H1 (cell line): ENCODE data around the gene RPL3. TPM values are rescaled to one million over a fixed set of nuclear protein-coding genes. Genes with fewer than 3 reads are reported as not detected.
"Not testable (repeated sequence)": the region's sequence is repeated elsewhere in the genome, so short reads cannot be mapped to it uniquely, and the experiment has no call there.

Source experiments
- CTCF ChIA-PET: fragments of 300-600 bp; sonication (Branson Sonifier 250); formaldehyde crosslinking; loops from one replicate; lab custom pipeline; 2021; ENCODE audit not compliant: partially characterized antibody; lab: Charles Lee
- POLR2A ChIA-PET: fragments of 300-600 bp; sonication (Branson Sonifier 250); formaldehyde crosslinking; loops from one replicate; lab custom pipeline; 2021; ENCODE audit warnings: inconsistent platforms; ENCODE audit not compliant: partially characterized antibody; lab: Charles Lee
- DNase-seq, 2 experiments: peaks; one replicate each; pipeline versions ENCODE4 v3.0.0 to v3.0.0-alpha.2; 2010 to 2022; ENCODE audit warnings: low spot score in 2 of 2, low read depth in 1 of 2, mixed read lengths in 1 of 2
- FAIRE-seq: peaks from 2 replicates; lab custom pipeline; 2011; peaks lifted over from hg19 to GRCh38; lab: Jason Lieb, UNC
- H2AFZ ChIP-seq: 2 replicates; pipeline ENCODE4 v1.8.1; 2012; ENCODE audit warnings: low read length, inconsistent platforms
- H2AK5ac ChIP-seq: 2 replicates; pipeline ENCODE4 v1.6.1; 2013; ENCODE audit warnings: low read depth, low read length
- H2BK120ac ChIP-seq: replicated peaks from 2 replicates; pipeline ENCODE3; 2013; ENCODE audit warnings: low read depth, low read length, inconsistent platforms
- H2BK12ac ChIP-seq: 2 replicates; pipeline ENCODE4 v1.6.1; 2013; ENCODE audit warnings: low read depth, low read length
- H2BK15ac ChIP-seq: 2 replicates; pipeline ENCODE4 v1.6.1; 2013; ENCODE audit warnings: low read length
- H2BK20ac ChIP-seq: 2 replicates; pipeline ENCODE4 v1.6.1; 2013; ENCODE audit warnings: low read length
- H2BK5ac ChIP-seq: 2 replicates; pipeline ENCODE4 v1.6.1; 2013; ENCODE audit warnings: low read depth, low read length
- H3K14ac ChIP-seq: 2 replicates; pipeline ENCODE4 v1.6.1; 2013; ENCODE audit warnings: inconsistent platforms; ENCODE audit not compliant: insufficient read length
- H3K18ac ChIP-seq: 2 replicates; pipeline ENCODE4 v1.6.1; 2013; ENCODE audit warnings: low read length; ENCODE audit errors: extremely low read depth
- H3K23ac ChIP-seq: 2 replicates; pipeline ENCODE4 v1.6.1; 2013; ENCODE audit warnings: inconsistent platforms; ENCODE audit not compliant: insufficient read length
- H3K23me2 ChIP-seq: 2 replicates; pipeline ENCODE4 v1.6.1; 2013; ENCODE audit warnings: low read depth, low read length
- H3K27ac ChIP-seq: 2 replicates; pipeline ENCODE4 v1.6.1; 2011; ENCODE audit warnings: low read depth, low read length, inconsistent platforms
- H3K27me3 ChIP-seq, 4 experiments: replicated peaks in 1 of 4; 1 replicate in 1 of 4; 2 replicates in 3 of 4; pipeline versions ENCODE4 v1.6.1 to v1.8.1; 2011 to 2013; ENCODE audit warnings: low read length in 3 of 4, mild to moderate bottlenecking in 3 of 4, inconsistent platforms in 2 of 4, mixed read lengths in 2 of 4, moderate library complexity in 1 of 4; ENCODE audit not compliant: control insufficient read depth in 3 of 4, insufficient read depth in 3 of 4; ENCODE audit errors: extremely low read depth in 1 of 4
- H3K36me3 ChIP-seq, 4 experiments: 2 replicates each; pipeline versions ENCODE4 v1.6.1 to v1.8.1; 2011 to 2013; ENCODE audit warnings: mild to moderate bottlenecking in 4 of 4, low read length in 3 of 4, moderate library complexity in 2 of 4, control low read depth in 1 of 4, inconsistent platforms in 1 of 4; ENCODE audit not compliant: insufficient read depth in 4 of 4, control insufficient read depth in 2 of 4
- H3K4ac ChIP-seq: replicated peaks from 2 replicates; pipeline ENCODE3; 2013; ENCODE audit warnings: low read length, low read depth, mixed read lengths, inconsistent platforms; ENCODE audit not compliant: insufficient read length
- H3K4me1 ChIP-seq, 4 experiments: replicated peaks in 1 of 4; 1 replicate in 1 of 4; 2 replicates in 3 of 4; pipeline versions ENCODE4 v1.6.1 to v1.8.1; 2011 to 2013; ENCODE audit warnings: low read length in 3 of 4, inconsistent platforms in 2 of 4, mixed read lengths in 1 of 4; ENCODE audit not compliant: insufficient read depth in 4 of 4, control insufficient read depth in 3 of 4
- H3K4me2 ChIP-seq, 2 experiments: 2 replicates each; pipeline versions ENCODE4 v1.6.1 to v1.8.1; 2011 to 2013; ENCODE audit warnings: low read depth in 2 of 2, low read length in 2 of 2, control low read depth in 1 of 2, inconsistent platforms in 1 of 2, mild to moderate bottlenecking in 1 of 2; ENCODE audit not compliant: insufficient read depth in 1 of 2
- H3K4me3 ChIP-seq, 4 experiments: fragments of 200-600, 300-600 bp in 1 of 4; sonication (generic), shearing (Covaris generic), sonication (Bioruptor Twin) in 1 of 4; 2 replicates each; pipeline versions ENCODE4 v1.5.1 to v1.8.1; 2011 to 2016; ENCODE audit warnings: low read length in 4 of 4, low read depth in 3 of 4, control low read depth in 2 of 4, inconsistent platforms in 2 of 4, mild to moderate bottlenecking in 2 of 4, mixed read lengths in 1 of 4, moderate library complexity in 1 of 4; ENCODE audit not compliant: insufficient read depth in 2 of 4; ENCODE audit errors: extremely low read depth in 1 of 4
- H3K56ac ChIP-seq: replicated peaks from 2 replicates; pipeline ENCODE3; 2013; ENCODE audit warnings: low read depth, mild to moderate bottlenecking, mixed read lengths, low read length, inconsistent platforms; ENCODE audit not compliant: insufficient read length
- H3K79me1 ChIP-seq: 2 replicates; pipeline ENCODE4 v1.6.1; 2013; ENCODE audit warnings: low read depth, low read length, control low read depth
- H3K79me2 ChIP-seq, 2 experiments: 2 replicates each; pipeline versions ENCODE4 v1.6.1 to v1.8.1; 2012 to 2013; ENCODE audit warnings: low read length in 2 of 2, mild to moderate bottlenecking in 2 of 2, inconsistent platforms in 1 of 2; ENCODE audit not compliant: insufficient read depth in 2 of 2, control insufficient read depth in 1 of 2
- H3K9ac ChIP-seq, 4 experiments: replicated peaks in 1 of 4; 1 replicate in 1 of 4; 2 replicates in 3 of 4; pipeline versions ENCODE4 v1.6.1 to v1.8.1; 2011 to 2013; ENCODE audit warnings: low read depth in 3 of 4, low read length in 3 of 4, control low read depth in 2 of 4, mild to moderate bottlenecking in 2 of 4, moderate library complexity in 2 of 4, inconsistent platforms in 1 of 4; ENCODE audit errors: extremely low read depth in 1 of 4
- H3K9me3 ChIP-seq, 2 experiments: 2 replicates each; pipeline versions ENCODE4 v1.6.1 to v1.8.1; 2012 to 2013; ENCODE audit warnings: mild to moderate bottlenecking in 2 of 2, moderate library complexity in 2 of 2, control low read depth in 1 of 2, inconsistent platforms in 1 of 2, low read depth in 1 of 2, low read length in 1 of 2, mixed read lengths in 1 of 2; ENCODE audit not compliant: insufficient read depth in 2 of 2
- H4K20me1 ChIP-seq, 2 experiments: replicated peaks in 1 of 2; 2 replicates each; pipeline versions ENCODE3 to v1.8.1; 2011 to 2013; ENCODE audit warnings: inconsistent platforms in 2 of 2, low read length in 2 of 2, mild to moderate bottlenecking in 1 of 2; ENCODE audit not compliant: insufficient read depth in 2 of 2, control insufficient read depth in 1 of 2
- H4K5ac ChIP-seq: 2 replicates; pipeline ENCODE4 v1.6.1; 2013; ENCODE audit warnings: low read length, low read depth, mixed read lengths, inconsistent platforms; ENCODE audit not compliant: insufficient read length
- H4K8ac ChIP-seq: 2 replicates; pipeline ENCODE4 v1.8.0; 2013; ENCODE audit warnings: mild to moderate bottlenecking, moderate library complexity, low read length, inconsistent platforms; ENCODE audit not compliant: insufficient read depth; ENCODE audit errors: extremely low read depth
- H4K91ac ChIP-seq: replicated peaks from 2 replicates; pipeline ENCODE3; 2013; ENCODE audit warnings: low read length, mixed read lengths, inconsistent platforms; ENCODE audit not compliant: insufficient read length
- WGBS, 2 experiments: shearing (Covaris generic) in 1 of 2; methylation state at CpG; one replicate each; pipeline versions ENCODE4 v1.1.6 to v1.1.7; 2013 to 2015; ENCODE audit warnings: low lambda C conversion rate in 2 of 2, mixed read lengths in 2 of 2, inconsistent platforms in 1 of 2, low coverage in 1 of 2, missing lambda C conversion rate in 1 of 2; ENCODE audit not compliant: insufficient replicate concordance in 2 of 2, insufficient coverage in 1 of 2, insufficient read length in 1 of 2; ENCODE audit errors: extremely low coverage in 1 of 2, missing lambda C conversion rate in 1 of 2; 5-methylcytosine and 5-hydroxymethylcytosine counted together
- polyA plus RNA-seq, 7 experiments: library from polyadenylated mRNA; depleted of rRNA in 3 of 7; stranded (reverse) in 5 of 7; unstranded in 2 of 7; fragments of >200 nt in 5 of 7; fragments of 200-250 nt in 2 of 7; gene quantifications; 1 replicate in 5 of 7; 2 replicates in 1 of 7; 4 replicates in 1 of 7; pipeline versions ENCODE4 v1.2.1 to v1.2.3, GENCODE V29; 2011 to 2013; ENCODE audit warnings: missing spikeins in 2 of 7, mixed read lengths in 2 of 7
- total RNA-seq: library from RNA; stranded (reverse); fragmentation: NEBNext Ultra II Directional; extraction: Animal tissue kit (Norgen Biotek cat#: 25700); gene quantifications from 2 replicates; pipeline ENCODE4 v1.2.1, GENCODE V29; 2021

Gene RPL3
- total and polyA plus RNA-seq, 2 of the 8 experiments (the other 6 are each of a cell fraction or from before 2014, with no cell fraction given) = 2,865 to 5,466 TPM

- not testable (repeated sequence) for H4K20me1 ChIP-seq, H3K4me2 ChIP-seq, H2BK15ac ChIP-seq, H3K36me3 ChIP-seq, H3K79me1 ChIP-seq, H3K14ac ChIP-seq, H2AFZ ChIP-seq, H3K27ac ChIP-seq, H2BK5ac ChIP-seq, H2BK12ac ChIP-seq, H2BK20ac ChIP-seq, H3K9me3 ChIP-seq, H3K4me1 ChIP-seq, H3K4me3 ChIP-seq, H3K23ac ChIP-seq, H3K4ac ChIP-seq, DNase-seq, H3K27me3 ChIP-seq, H3K56ac ChIP-seq, H4K5ac ChIP-seq, H2AK5ac ChIP-seq, FAIRE-seq, H4K8ac ChIP-seq, H3K9ac ChIP-seq, H3K18ac ChIP-seq, H3K79me2 ChIP-seq, H3K23me2 ChIP-seq, H4K91ac ChIP-seq, H2BK120ac ChIP-seq
- 89% methylated on average over 1 of the region's 1 CpG; no CpG with 5 or more reads in 1 of the 2 experiments for WGBS, 2 experiments
- ChIA-PET POLR2A (interaction anchor here (1.2 to 20.6 kb wide), 4 partner anchors 13 to 24 kb away, joined by 3 to 472 read pairs (median 4); partner anchors contain the start of genes RPL3 and SYNGR1), CTCF (interaction anchor here (0.7 to 9.3 kb wide), 31 partner anchors 8 to 200 kb away, joined by 3 to 110 read pairs (median 5); partner anchors contain the start of genes CBX7, MIEF1 and SYNGR1)
Observed at GRCh38 chr22:39330553-39330952, 11.1 kb upstream of the RPL3 start.
